ENCODE results near the gene NSL1.

NSL1 gene

DNA sequence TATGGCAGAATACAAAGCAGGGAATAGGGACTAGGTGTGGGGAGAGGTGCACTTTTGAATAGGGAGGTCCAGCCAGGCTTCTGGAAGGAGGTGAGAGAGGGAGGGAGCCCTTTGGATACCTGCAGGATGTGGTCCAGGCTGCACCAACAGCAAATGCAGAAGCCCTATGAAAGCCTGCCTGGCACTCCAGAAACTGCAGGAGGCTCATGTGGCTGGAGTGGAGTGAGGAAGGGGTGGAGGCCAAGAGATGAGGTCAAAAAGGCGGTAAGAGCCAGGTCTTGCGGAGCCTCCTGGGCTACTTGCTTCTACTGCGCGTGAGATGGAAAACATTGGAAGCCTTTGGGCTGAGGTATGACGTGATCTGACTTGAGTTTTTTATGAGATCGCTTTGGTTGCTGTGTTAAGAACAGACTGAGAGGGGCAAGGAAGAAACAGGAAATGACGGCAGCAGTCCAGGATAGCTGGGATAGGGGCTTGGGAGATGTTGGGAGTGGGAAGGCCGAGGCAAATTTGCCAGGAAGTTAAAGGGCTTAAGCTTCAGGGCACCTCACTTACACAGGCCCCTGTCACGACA is 87.5 kb downstream of the NSL1 start:
- no peak for DNase-seq (ENCODE audit: low read depth)

DNA sequence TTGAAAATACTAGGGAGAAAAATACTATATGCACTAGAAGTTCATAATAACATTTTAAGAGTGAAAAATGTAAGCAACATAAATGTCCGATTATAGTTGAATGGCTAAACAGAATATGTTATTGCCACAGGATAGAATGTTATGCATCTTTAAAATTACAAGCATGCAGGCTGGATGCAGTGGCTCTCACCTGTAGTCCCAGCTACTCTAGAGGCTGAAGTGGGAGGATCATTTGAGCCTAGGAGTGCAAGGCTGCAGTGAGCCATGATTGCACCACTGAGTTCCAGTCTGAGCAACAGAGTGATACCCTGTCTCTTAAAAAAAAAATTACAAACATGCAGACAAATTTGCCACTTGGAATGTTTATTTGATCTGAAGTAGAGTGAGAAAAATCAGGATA is 88.9 kb downstream of the NSL1 start:
- DNase-seq (ENCODE audit: low read depth), result no peak

DNA sequence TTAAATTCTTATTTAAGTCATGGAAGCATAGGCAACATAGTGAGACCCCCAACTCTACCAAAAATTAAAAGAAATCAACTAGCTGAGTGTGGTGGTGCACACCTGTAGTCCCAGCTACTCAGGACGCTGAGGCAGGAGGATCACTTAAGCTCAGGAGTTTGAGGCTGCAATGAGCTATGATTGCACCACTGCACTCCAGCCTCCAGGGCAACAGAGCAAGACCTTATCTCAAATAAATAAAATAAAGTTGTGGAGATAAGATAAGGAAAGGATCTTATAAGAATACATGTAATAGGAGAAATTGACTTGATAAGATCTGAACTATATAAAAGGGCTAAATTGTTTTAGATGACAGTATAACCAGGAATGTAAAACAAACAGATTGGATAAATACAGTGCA is 89.7 kb downstream of the NSL1 start:
- no peak for DNase-seq (ENCODE audit: low read depth)

DNA sequence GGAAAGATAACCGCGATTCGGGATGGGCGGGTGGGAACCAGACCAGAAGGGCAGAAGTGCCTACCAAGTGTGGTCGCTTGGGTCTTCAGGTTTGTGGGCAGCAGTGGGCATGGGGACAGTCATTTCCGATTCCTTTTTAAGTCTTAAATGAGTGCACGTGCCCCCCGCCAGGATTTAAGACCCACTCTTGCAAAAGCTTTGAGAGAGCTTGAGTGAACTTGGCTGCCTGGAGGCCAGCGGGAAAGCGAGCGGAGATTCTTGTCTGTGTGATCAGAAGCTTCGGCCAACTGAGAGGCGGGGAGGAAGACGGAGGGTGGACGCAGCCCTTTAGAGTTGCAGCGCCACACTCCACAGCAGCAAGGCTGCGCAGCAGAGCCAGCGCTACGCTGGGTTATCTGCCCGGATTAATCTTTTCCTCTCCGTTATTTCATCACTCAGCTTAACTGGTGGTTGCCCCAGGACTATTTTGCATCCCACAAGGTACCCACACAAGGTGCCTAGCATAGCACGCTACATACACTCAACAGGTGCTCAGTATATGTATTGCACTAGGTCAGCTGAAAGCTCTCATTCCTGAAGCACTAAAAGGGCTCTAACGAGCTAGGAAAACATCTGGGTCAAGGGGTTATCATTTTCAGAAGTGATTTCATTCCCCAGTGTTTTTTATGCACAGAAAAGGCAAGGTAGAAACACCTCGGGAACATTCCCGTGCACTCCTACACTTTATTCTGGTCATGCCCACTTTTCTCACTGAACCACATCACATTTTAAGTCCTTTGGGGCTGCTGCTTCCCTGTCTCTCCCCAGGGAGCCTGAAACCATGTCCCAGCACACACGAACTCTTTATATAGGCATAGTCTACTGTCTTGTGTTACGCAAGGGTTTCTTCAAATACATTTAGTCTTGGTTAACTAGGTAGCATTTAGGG is 90.4 kb downstream of the NSL1 start:
- DNase-seq (ENCODE audit: low read depth), result no peak

DNA sequence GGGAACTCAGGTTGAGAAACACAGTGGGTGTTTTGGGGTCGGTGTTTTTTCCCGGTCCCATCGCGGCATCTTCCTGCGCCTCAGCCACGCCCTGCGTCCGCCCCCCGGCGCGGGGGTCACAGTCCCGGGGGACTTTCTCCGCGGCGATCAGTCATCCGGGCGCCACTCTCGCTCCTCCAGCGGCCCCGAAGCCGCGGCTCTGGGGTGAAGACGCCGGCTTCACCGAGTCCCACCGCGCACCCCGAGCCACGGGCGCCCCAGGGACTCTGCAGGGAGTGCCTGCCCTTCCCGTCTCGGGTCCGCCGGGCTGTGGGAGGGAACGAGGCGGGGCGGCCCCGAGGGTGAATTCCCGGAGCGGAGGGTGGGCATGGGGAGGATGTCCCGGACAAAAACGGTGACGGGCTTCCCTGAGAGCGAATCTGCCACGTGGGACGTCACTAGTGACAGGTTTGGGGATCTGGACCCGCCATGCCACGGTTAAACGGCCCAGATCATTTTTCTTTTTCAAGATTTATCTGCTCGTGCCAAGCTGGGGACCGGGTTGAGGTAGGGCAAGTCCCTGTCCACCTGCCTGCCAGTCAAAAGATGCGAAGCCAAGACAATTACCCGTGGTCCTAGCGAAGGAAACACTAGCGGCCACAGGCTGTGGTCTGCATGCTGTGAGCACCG is 91.2 kb downstream of the NSL1 start:
- DNase-seq (ENCODE audit: low read depth), result no peak

DNA sequence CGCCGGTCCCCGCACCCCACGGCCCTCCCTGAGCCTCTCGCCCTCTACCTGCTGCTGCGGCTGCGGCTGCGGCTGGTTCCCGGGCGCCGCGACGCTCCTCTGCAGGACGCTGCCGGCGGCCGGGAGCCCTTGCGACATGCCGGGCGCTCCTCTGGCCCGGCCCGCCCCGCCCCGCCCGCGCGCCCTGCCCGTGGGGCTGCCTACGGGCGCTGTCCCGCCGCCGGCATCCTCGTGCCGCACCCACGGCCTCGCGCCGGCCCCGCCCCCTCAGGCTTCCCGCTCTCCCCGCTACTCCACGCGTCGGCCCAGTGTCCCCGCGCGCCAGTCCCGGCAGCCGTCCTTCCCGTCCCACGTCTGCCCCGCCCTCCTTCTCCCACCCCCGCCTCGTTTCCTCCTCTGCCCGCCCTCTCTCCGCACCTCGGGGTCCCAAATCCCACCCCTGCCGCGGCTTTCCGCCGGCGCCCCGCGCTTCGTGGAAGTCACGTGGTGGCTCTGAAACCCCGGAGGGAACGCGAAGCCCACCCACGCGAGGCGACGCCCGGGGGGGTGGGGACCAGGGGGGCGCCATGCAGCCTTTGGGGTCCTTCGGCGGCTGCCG is 91.9 kb downstream of the NSL1 start, which contains the start of gene BATF3:
BATF3 (minus strand) TSS at position 216 of the 598 bp plus-strand sequence; CDS start at position 138, 78 bp downstream.
- DNase-seq (ENCODE audit: low read depth), result no peak

DNA sequence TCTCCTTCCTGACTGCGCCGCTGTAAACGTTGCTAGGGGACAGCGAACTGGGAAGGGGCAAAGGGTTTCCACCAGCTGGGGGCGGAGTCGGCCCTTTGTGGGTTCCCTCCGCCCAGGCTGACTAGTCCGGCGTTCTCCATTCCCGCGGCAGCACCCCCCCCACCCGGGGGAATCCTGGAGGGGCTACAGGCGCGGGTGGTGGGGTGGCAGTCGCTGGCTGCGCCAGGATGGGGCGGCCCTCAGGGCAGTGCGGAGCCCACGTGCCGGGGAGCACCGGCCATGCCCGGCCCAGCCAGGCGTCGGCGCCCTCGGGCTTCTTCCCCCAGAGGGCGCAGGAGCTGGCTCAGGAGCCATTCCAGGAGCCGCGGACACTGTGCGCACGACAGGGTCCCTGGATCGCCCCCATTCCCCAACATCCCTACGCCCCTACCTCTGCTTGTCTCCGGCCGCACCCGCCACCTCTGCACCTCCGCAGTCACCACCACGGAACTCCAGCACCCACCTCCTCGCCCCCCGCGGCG is 92.4 kb downstream of the NSL1 start:
- DNase-seq (ENCODE audit: low read depth), result no peak

DNA sequence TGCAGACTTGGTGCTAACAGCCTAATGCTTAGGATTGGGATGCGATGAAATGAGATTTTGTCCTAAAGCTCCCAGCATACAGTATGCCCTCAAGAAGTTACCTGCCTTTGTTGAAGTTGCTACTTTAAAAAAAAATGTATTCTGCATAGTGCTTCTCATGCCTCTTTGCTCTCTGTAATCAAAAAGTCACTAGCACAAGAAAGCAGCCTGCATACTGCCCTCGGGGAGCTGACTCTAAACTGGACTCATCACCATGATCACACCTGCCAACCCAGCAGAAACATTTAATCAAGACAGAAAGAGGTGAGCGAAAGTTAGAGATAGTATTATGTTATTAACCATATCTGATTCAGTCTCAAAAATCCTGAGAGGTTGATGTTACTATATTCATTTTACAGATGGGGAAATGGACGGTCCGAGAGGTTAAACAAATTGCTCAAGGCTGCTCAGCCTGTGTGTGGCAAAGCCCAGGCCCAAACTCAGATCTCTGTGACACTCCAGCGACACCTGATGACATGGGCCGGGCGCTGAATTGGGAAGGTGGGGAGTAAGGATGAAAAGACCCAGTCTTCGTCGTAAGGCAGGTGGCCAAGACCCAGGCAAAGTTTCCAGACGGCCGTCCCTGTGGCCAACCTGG is 93.0 kb downstream of the NSL1 start:
- DNase-seq (ENCODE audit: low read depth), result no peak

DNA sequence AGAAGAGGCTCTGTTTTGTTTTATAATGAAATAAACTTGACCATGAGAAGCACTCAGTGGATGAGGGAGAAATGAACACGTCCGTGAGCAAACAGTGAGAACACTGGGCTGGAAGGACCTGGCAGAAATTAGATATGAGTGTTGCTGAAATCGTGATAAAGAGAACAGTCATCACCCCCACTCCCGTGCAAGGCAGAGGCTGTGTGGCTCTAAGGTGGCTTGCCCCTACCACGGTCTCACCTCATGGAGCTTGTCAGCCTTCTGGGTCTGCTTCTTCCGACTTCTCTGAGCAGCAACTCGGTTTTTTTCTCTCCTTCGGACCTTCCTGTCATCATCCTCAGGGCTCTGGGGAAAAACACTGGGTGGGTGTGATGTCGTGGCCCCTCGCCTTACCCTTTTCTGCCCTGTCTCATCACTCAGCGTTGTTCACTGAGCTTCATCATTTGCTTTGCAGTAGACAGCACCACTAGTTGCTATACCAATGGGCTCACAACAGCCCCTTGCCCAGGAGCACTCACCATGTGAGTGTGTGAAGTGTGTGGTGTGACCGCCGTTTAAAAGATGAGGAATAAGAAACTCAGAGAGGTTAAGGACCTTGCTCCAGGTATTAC is 94.8 kb downstream of the NSL1 start:
- no peak for DNase-seq (ENCODE audit: low read depth)

DNA sequence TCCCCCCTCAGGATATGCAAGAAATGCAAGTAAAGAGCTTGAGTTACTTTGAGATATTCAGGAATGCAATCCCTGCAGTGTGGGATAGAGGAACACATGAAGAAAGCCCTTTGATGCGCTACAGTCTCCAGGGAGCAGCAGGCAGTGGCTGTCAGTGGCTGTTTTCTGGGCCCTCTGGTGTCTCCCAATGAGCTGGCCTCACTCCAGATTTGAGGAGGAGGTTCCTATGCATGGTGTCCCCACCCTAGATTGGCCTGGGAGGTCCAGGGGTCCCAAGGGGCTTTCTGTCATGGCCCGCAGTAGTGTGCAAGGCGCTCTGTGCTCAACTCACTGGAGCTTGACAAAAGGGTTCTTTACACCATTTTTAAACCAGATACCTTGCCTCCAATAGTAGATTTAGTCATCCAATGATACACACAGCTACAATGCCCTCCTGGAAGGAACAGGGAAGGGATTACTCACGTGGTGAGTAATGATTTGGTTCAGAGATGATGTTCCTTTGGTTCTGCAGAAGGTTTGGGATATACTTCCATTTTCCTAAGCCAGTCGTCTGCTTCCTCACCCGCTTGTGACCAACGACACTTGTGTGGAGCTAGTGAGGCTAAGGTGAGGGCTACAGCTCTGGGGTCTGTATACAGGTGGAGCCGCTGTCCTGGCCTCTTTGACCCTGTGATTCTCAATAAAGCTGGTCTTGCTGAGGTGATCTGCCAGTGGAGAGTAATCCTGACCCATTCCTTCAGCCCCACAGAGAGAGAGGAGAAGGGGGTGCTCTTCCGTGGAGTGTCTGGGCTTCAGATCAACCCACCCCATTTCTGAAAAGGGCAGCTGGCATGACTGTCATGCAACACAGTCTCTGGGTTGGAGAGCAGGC is 98.6 kb downstream of the NSL1 start:
- no peak for DNase-seq (ENCODE audit: low read depth)

DNA sequence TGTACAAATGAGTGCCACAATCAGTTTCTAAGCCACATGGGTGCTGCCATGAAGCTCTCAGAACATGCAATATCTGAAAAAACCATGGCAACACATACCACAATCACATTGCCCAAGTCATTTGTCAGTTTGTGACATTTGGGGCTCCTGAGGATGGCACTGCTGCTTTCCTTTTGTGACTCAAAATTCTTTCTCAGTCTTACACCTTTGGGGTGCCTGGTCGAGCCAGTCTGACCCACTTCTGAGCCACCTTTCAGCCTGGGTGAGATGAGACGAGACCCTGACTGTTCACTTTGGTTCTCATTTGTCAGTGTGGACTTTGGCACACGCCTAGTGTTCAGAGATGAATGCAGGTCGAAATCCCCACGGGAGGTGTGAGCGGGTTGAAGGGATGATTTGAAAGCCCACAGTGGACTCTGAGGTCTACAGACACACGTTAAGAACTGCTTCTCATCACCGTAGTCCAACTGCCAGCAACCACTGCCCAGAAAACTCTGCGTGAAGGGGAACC is 100.0 kb downstream of the NSL1 start:
- no peak for DNase-seq (ENCODE audit: low read depth)

DNA sequence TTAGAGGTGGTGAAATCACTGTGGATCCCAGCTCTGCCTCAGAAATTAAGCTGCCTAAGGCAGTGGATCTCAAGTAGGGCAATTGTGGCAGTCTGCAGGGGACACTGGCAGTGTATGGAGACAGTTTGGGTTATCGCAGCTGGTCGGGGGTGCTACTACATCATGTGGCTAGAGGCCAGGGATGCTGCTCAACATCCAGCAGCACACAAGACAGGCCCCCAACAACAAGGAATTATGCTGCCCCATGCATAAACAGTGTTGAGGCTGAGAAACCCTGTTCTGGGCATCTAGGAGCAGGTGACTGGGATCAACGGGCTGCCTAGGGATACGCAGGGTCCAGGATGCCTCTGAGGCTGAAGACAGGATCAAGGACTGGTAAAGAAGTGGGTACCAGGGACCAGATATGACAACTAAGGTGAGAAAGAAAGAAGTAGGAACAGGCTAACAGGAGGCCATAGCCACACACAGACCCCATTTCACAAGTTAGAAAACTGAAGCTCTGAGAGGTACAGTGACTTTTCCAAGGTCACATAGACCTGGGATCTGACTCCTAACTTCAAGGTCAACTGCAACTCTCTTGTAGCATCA is 100.7 kb downstream of the NSL1 start:
- DNase-seq (ENCODE audit: low read depth), result no peak

DNA sequence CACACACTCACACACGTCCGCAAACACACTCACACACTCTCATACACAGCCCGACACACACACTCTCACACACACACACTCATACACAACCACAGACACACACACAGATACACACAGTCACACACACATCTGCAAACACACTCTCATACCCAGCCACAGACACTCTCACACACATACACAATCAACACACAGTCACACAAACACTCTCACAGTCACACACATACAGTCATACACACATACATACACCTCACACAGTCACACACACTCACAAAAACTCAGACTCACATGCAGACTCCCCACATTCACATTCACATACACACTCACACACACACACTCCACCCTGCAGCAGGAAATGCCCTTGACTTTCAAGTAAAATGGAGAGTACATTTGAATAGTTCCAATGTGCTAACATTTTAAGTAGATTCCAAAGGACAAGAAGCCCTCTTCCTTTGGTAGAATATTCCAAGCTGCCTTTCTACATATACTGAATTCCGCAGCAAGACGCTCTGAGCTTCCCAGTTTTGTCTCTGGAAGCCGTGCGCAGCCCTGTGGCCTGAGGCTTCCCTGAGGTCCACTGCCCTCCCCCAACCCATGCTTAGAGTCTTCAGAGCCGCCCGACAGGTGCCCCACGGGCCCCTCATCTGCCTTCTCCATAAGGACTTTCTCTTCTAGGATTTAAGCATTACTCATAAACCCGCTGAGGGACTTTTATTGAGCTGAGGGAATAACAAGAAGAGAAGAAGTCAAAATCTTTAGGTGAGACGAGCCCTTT is 101.6 kb downstream of the NSL1 start:
- no peak for DNase-seq (ENCODE audit: low read depth)

DNA sequence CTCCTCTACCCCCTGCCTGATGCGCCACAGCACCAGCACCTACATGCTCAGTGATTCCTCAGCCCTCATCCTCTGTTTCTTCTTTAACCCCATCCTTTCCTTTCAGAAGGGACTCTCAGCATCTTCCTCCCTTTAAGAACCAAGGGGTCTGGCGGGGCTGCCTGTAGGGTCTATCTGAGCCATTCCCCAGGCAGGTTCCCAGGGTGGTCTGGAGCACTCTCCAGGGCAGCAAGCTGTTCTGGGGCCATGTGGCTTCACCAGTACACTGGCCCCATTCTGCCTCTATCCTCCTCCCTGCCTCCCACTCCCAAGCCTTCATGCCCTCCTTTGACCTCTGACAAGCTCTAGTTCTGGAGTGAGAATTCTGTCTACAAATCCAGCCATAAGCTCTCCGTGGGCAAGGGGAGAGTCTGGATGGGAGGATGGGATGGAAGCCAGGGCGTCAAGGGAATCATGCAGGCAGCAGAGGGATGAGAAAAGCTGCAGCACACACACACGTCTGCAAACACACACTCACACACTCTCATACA is 102.3 kb downstream of the NSL1 start:
- DNase-seq (ENCODE audit: low read depth), result no peak

DNA sequence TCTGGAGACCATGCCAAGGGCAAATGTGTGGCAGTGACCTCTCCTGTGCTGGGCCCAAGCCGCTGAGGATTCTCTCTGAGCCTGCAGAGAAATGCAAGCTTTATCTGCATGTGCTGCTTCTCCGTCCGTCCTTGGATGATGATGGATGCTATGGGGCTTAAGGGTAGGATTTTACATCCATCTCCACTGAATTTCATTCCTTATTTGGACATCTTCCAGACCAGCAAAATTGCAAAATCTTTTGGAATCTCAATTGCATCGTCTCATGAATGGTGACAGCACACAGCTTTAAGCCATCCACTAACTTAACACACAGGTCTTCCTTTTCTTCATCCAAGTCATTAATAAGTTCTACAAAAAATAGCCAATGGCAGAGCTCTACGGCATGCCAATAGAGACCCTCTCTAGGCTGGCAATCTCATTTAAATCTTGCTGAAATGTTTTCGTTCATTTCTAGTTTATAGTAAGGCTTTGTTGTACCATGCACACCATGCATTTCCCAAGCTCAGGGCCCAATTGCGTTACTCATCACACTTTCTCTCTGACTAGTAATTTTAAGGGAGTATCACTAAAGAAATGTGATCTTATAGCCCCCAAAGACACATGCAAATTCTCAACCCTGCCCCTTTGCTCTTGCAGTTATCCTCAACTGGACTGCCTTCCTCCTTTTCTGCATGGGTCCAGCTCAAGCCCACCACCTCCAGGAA is 103.1 kb downstream of the NSL1 start:
- no peak for DNase-seq (ENCODE audit: low read depth)

DNA sequence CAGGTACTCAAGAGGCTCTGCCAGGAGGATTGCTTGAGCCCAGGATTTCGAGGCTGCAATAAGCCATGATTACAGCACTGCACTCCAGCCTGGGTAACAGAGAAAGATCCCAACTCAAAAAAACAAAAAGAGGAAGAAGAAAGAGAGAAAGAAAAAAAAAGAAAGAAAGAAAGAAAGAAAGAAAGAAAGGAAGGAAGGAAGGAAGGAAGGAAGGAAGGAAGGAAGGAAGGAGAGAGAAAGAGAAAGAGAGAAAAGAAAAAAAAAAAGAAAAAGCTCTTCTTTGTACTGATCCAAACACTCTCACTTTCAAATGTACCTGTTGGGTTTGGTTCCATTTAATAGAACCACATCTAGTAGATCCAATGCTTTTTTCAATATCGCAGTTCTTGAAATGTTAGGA is 103.8 kb downstream of the NSL1 start:
- DNase-seq (ENCODE audit: low read depth), result no peak

DNA sequence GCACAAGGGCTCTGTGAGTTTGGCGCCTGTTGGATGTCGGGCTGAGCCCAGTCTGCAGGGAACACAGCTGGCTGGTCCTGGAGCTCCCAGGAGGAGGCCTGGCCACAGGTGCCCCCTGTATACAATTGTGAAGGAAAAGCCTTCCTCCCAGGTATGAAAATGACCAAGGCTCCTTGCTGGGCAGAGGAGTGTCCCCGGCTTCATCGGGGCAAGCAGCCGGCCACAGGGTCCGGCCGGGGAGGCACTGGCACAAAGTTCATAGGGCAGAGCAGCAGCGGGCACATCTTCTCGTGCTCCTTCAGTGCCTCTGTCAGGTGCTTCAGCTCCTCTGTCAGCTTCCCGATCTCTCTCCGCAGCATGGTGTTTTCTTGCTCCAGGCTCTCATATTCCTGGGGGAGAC is 105.0 kb downstream of the NSL1 start:
- no peak for DNase-seq (ENCODE audit: low read depth)

DNA sequence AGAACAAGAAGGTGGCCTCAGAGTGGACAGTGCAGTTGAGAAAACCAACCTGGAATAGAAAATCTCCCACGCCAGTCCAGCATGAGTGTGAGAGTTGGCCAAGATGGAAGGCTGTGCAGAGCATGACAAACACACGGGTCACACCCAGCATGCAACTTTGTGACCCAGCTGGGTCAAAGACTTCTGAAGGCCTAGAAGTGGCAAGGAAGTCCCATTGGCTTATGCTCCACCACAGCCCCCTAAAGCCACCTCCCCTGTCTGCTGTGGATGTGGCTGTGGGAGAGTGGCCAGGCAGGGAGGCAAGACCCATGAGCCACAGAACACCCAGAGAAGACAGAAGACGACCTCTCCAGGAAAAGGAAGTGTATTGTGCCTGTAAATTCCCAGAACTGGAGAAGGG is 105.5 kb downstream of the NSL1 start:
- no peak for DNase-seq (ENCODE audit: low read depth)

Data from stimulated activated CD8-positive, alpha-beta memory T cell treated with anti-CD3 and anti-CD28 coated beads, Interleukin-12 subunit alpha, Interleukin-12 subunit beta, amount 100 ng/mL, for 1 hour (primary cell).